Neural cell (in vitro differentiated cells): ENCODE data around the gene PLA2G4F. TPM values are rescaled to one million over a fixed set of nuclear protein-coding genes. Genes with fewer than 3 reads are reported as not detected.

Experiments
- H2AFZ ChIP-seq: fragments of 200-600, 300-800 bp; sonication (generic), shearing (Covaris generic); 2 replicates; pipeline ENCODE4 v1.6.0; 2014; ENCODE audit warnings: low read depth, mild to moderate bottlenecking, antibody characterized with exemption, low read length, moderate library complexity
- H3F3A ChIP-seq: fragments of 200-600 bp; shearing (Covaris generic); 2 replicates; pipeline ENCODE4 v1.6.1; 2016; ENCODE audit warnings: mild to moderate bottlenecking, moderate library complexity, mixed read lengths, antibody characterized with exemption, low read length; ENCODE audit not compliant: insufficient read depth, poor library complexity, severe bottlenecking
- H3K27ac ChIP-seq: fragments of 200-600, 300-800 bp; sonication (generic), shearing (Covaris generic); 2 replicates; pipeline ENCODE4 v1.5.1; 2014; ENCODE audit warnings: mild to moderate bottlenecking, low read length, moderate library complexity
- H3K27me3 ChIP-seq: fragments of 300-800, 200-600 bp; sonication (generic), shearing (Covaris generic); 2 replicates; pipeline ENCODE4 v1.6.0; 2014; ENCODE audit warnings: mild to moderate bottlenecking, low read depth, low read length, moderate library complexity; ENCODE audit not compliant: insufficient read depth
- H3K36me3 ChIP-seq: fragments of 300-800, 200-600 bp; sonication (generic), shearing (Covaris generic); 2 replicates; pipeline ENCODE4 v1.5.1; 2014; ENCODE audit warnings: mild to moderate bottlenecking, antibody characterized with exemption, low read length, moderate library complexity; ENCODE audit not compliant: insufficient read depth
- H3K4me2 ChIP-seq: fragments of 300-800, 200-600 bp; sonication (generic), shearing (Covaris generic); 2 replicates; pipeline ENCODE4 v1.6.0; 2014; ENCODE audit warnings: mild to moderate bottlenecking, low read length
- H3K4me3 ChIP-seq: fragments of 300-800, 200-600 bp; sonication (generic), shearing (Covaris generic); 2 replicates; pipeline ENCODE4 v1.5.1; 2014; ENCODE audit warnings: mild to moderate bottlenecking, low read length, moderate library complexity
- H3K79me2 ChIP-seq: fragments of 200-600 bp; shearing (Covaris generic); replicated peaks from 2 replicates; pipeline ENCODE4 v1.6.0; 2014; ENCODE audit warnings: mild to moderate bottlenecking, low read length, moderate library complexity; ENCODE audit not compliant: insufficient read depth
- H3K9ac ChIP-seq: fragments of 300-800, 200-600 bp; sonication (generic), shearing (Covaris generic); 2 replicates; pipeline ENCODE4 v1.6.1; 2016; ENCODE audit warnings: mild to moderate bottlenecking, low read length, mixed read lengths
- H3K9me2 ChIP-seq: fragments of 200-600 bp; shearing (Covaris generic); 2 replicates; pipeline ENCODE4 v1.6.1; 2016; ENCODE audit warnings: mild to moderate bottlenecking, low read length, mixed read lengths; ENCODE audit not compliant: insufficient read depth
- H3K9me3 ChIP-seq: fragments of 200-600, 300-800 bp; sonication (generic), shearing (Covaris generic); 2 replicates; pipeline ENCODE4 v1.6.1; 2016; ENCODE audit warnings: mild to moderate bottlenecking, mixed run types, low read length, moderate library complexity, mixed read lengths
- H4K20me1 ChIP-seq: fragments of 200-600 bp; shearing (Covaris generic); 2 replicates; pipeline ENCODE4 v1.6.1; 2016; ENCODE audit warnings: mild to moderate bottlenecking, mixed run types; ENCODE audit not compliant: insufficient read depth
- CTCF ChIP-seq: fragments of 450-650 bp; IDR thresholded peaks from 2 replicates; pipeline ENCODE4 v1.5.1; 2014; ENCODE audit warnings: antibody characterized with exemption, mild to moderate bottlenecking, moderate library complexity; ENCODE audit not compliant: poor library complexity, severe bottlenecking
- EP300 ChIP-seq: fragments of 450-650 bp; conservative IDR thresholded peaks from 2 replicates; pipeline ENCODE4 v1.6.1; 2014; ENCODE audit warnings: antibody characterized with exemption, mild to moderate bottlenecking, moderate library complexity; ENCODE audit not compliant: poor library complexity, severe bottlenecking
- EZH2 ChIP-seq: fragments of 200-600, 300-800 bp; shearing (Covaris generic), sonication (generic); IDR thresholded peaks from 2 replicates; pipeline ENCODE4 v1.6.1; 2014; ENCODE audit warnings: antibody characterized with exemption, low read length, borderline replicate concordance, mild to moderate bottlenecking; ENCODE audit not compliant: insufficient read depth, poor library complexity, severe bottlenecking
- MXI1 ChIP-seq: fragments of 450-650 bp; conservative IDR thresholded peaks from 2 replicates; pipeline ENCODE4 v1.6.1; 2014; ENCODE audit warnings: antibody characterized with exemption, mild to moderate bottlenecking; ENCODE audit not compliant: poor library complexity, severe bottlenecking
- POLR2AphosphoS5 ChIP-seq: IDR thresholded peaks from 2 replicates; pipeline ENCODE4 v1.6.1; 2012
- RAD21 ChIP-seq: fragments of 450-650 bp; conservative IDR thresholded peaks from 2 replicates; pipeline ENCODE4 v1.6.1; 2014; ENCODE audit warnings: antibody characterized with exemption, mild to moderate bottlenecking, moderate library complexity
- REST ChIP-seq: IDR thresholded peaks from 2 replicates; pipeline ENCODE4 v1.6.1; 2012; ENCODE audit warnings: borderline replicate concordance
- SMC3 ChIP-seq: fragments of 450-650 bp; conservative IDR thresholded peaks from 2 replicates; pipeline ENCODE4 v1.6.1; 2014; ENCODE audit warnings: antibody characterized with exemption, mild to moderate bottlenecking, moderate library complexity; ENCODE audit not compliant: poor library complexity
- TAF1 ChIP-seq: IDR thresholded peaks from 2 replicates; pipeline ENCODE4 v1.6.1; 2012; ENCODE audit warnings: low read depth
- polyA plus RNA-seq: library from polyadenylated mRNA; depleted of rRNA; stranded (reverse); fragments of >200 nt; gene quantifications from 2 replicates; pipeline ENCODE4 v1.2.3, GENCODE V29; 2014

The PLA2G4F gene
- polyA plus RNA-seq, 1 donor from 2014 or later, result not detected

- no peak for TF ChIP-seq REST
- TF ChIP-seq CTCF, result no peak
- no peak for TF ChIP-seq POLR2AphosphoS5
- TF ChIP-seq EZH2, result no peak
- no peak for TF ChIP-seq SMC3
- no peak for TF ChIP-seq TAF1
- no peak for TF ChIP-seq EP300
- no peak for TF ChIP-seq MXI1
- TF ChIP-seq RAD21, result no peak
- Histone ChIP-seq H3K79me2 (no peaks in the 10 kb centered on the region), H3K4me2 (no peak overlapping the region), H4K20me1 (no peaks in the 10 kb centered on the region), H3F3A (no peaks in the 10 kb centered on the region), H3K36me3 (no peaks in the 10 kb centered on the region), H3K4me3 (no peak overlapping the region), H3K9ac (no peak overlapping the region), H3K9me2 (no peaks in the 10 kb centered on the region), H3K9me3 (no peaks in the 10 kb centered on the region), H3K27me3 (no peaks in the 10 kb centered on the region), H3K27ac (no peak overlapping the region), H2AFZ (no peak overlapping the region)
Observed at GRCh38 chr15:42144841-42145375, 11.5 kb downstream of the PLA2G4F start.

GRCh38 chr15:42143866-42144625 lies 12.4 kb downstream of the PLA2G4F start:
- H3K4me2 ChIP-seq, result no peak overlapping the region
- no peak for TF ChIP-seq MXI1
- TF ChIP-seq REST, result no peak
- TF ChIP-seq CTCF, result no peak
- no peak for TF ChIP-seq EZH2
- TF ChIP-seq TAF1, result no peak
- no peak for TF ChIP-seq POLR2AphosphoS5
- no peaks in the 10 kb centered on the region for H3K27me3 ChIP-seq
- no peak overlapping the region for H3K9ac ChIP-seq
- no peak overlapping the region for H3K4me3 ChIP-seq
- H3F3A ChIP-seq, result no peaks in the 10 kb centered on the region
- H3K9me2 ChIP-seq, result no peaks in the 10 kb centered on the region
- no peaks in the 10 kb centered on the region for H4K20me1 ChIP-seq
- H3K79me2 ChIP-seq, result no peaks in the 10 kb centered on the region
- no peak overlapping the region for H3K27ac ChIP-seq
- no peak overlapping the region for H2AFZ ChIP-seq
- H3K9me3 ChIP-seq, result no peaks in the 10 kb centered on the region
- H3K36me3 ChIP-seq, result no peaks in the 10 kb centered on the region
